ENCODE measurements around the gene IL12RB1. TPM values are rescaled to one million over a fixed set of nuclear protein-coding genes. Genes with fewer than 3 reads are reported as not detected.
A peak's percentile ranks its signal among the peaks of the same experiment; 100 is the strongest.

The IL12RB1 gene
- total and polyA plus RNA-seq, 5 experiments from 2014 or later: 17.5 to 32.9 (median 18.5) TPM

DNA sequence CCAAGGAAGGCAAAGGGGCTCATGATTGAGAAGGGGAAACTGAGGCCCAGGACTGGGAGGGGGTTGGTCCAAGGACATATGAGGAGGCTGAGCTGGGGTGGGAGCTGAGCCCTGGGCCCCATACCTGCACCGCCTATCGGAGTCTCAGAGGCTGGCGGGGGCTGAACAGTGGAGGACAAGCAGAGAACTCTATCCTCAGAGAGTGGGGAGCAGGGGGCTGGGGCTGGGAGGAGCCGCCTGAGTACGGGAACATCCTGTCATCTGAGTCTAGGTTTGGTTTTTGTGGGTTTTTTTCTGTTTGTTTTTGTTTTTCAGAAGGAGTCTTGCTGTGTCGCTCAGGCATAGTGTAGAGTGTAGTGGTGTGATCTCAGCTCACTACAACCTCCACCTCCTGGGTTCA, 72.5 kb downstream of the IL12RB1 start:
- Mint-ChIP-seq H3K27ac (peak overlapping the region; percentile 95 to 100 (median 98)), H3K36me3 (peaks cover 5 to 49% (median 28%) of the 10 kb centered on the region in 3 donors), H3K27me3 (no peaks in the 10 kb centered on the region), H3K4me1 (peaks cover 33 to 71% (median 66%) of the 10 kb centered on the region in 4 donors), H3K9me3 (no peaks in the 10 kb centered on the region), H3K4me3 (peak overlapping the region; percentile 61 to 95 (median 84))
- POLR2A ChIA-PET: interaction anchor here (1.1 to 14.4 kb wide), 10 partner anchors 10 to 267 kb away, joined by 4 to 267 read pairs (median 10); partner anchors contain the start of genes JAK3 and JUND
- ATAC-seq: peak; percentile 80 to 88
- peak; percentile 50 to 86 (median 70) for DNase-seq

GRCh38 chr19:18013210-18014111, 73.3 kb downstream of the IL12RB1 start:
- Mint-ChIP-seq H3K27ac (peak overlapping the region; percentile 95 to 100 (median 98)), H3K4me1 (peaks cover 35 to 75% (median 68%) of the 10 kb centered on the region in 4 donors), H3K4me3 (peak overlapping the region; percentile 61 to 95 (median 84)), H3K9me3 (no peaks in the 10 kb centered on the region), H3K36me3 (peaks cover 5 to 52% (median 28%) of the 10 kb centered on the region in 3 donors), H3K27me3 (no peaks in the 10 kb centered on the region)
- peak in 1 of 10 donors; percentile 26 for DNase-seq
- POLR2A ChIA-PET: interaction anchor here (0.6 to 14.4 kb wide), 13 partner anchors 10 to 271 kb away, joined by 3 to 267 read pairs (median 6); partner anchors contain the start of genes JAK3 and JUND
- peak; percentile 24 to 35 for ATAC-seq

DNA sequence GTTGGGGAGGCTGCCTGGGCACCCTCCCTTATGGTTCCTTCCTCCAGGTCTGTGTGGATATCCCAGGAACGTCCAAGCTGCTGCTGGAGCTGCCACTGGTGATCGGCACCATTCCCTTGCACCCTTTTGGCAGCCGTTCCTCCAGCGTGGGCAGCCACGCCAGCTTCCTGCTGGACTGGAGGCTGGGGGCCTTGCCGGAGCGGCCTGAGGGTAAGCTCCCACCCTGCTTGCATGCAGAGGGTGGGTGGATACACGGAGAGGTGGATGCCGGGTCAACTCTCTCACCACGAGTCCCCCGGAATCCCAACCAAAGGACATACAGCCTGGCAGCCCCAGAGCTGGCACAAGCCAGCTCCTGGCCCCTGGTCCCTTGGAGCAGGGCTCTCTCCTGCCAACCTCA, 76.6 kb downstream of the IL12RB1 start:
- Mint-ChIP-seq H3K36me3 (peaks cover 5 to 50% (median 22%) of the 10 kb centered on the region in 3 donors), H3K27ac (peak overlapping the region in 7 of 10 donors; percentile 22 to 95 (median 85)), H3K4me3 (peak overlapping the region in 7 of 10 donors; percentile 57 to 86 (median 81)), H3K9me3 (peaks cover 0 to 3% (median 0%) of the 10 kb centered on the region in 9 donors), H3K27me3 (no peaks in the 10 kb centered on the region), H3K4me1 (peaks cover 30 to 64% (median 55%) of the 10 kb centered on the region in 4 donors)
- no peak for ATAC-seq
- no peak for DNase-seq
- POLR2A ChIA-PET: interaction anchor here (0.6 to 14.4 kb wide), 11 partner anchors 8 to 270 kb away, joined by 3 to 267 read pairs (median 3); partner anchors contain the start of gene CCDC124

- H3K27me3 Mint-ChIP-seq: no peaks in the 10 kb centered on the region
These were observed 77.2 kb downstream of the IL12RB1 start for GRCh38 chr19:18009412-18010066.

More at GRCh38 chr19:18009412-18010066, 77.2 kb downstream of the IL12RB1 start:
- POLR2A ChIA-PET: interaction anchor here (0.6 to 14.4 kb wide), 10 partner anchors 8 to 271 kb away, joined by 3 to 267 read pairs (median 11); partner anchors contain the start of genes CCDC124 and JUND
- Mint-ChIP-seq H3K9me3 (peaks cover 0 to 3% (median 0%) of the 10 kb centered on the region in 9 donors), H3K27ac (peak overlapping the region; percentile 22 to 98 (median 94)), H3K36me3 (peaks cover 5 to 53% (median 22%) of the 10 kb centered on the region in 3 donors), H3K4me3 (peak overlapping the region; percentile 84 to 97 (median 90)), H3K4me1 (peaks cover 30 to 60% (median 49%) of the 10 kb centered on the region in 4 donors)
- ATAC-seq (no peak), DNase-seq (no peak)

Other genes with a start within 250 kb of the IL12RB1 start
- gene JAK3, start 239.0 kb downstream of the IL12RB1 start, total RNA-seq: 100 to 1,000 TPM; 120 to 122 TPM
- gene JAK3, start 239.0 kb downstream of the IL12RB1 start, polyA plus RNA-seq: 100 to 1,000 TPM in 2 of 3 donors, 10 to 100 TPM in 1; 78.7 to 122 (median 109) TPM
- 1,000 to 10,000 TPM; 2,924 to 2,989 TPM for gene RPL18A, start 227.0 kb downstream of the IL12RB1 start, total RNA-seq
- gene RPL18A, start 227.0 kb downstream of the IL12RB1 start, polyA plus RNA-seq: 1,000 to 10,000 TPM; 3,790 to 4,859 (median 4,546) TPM
- gene SLC5A5, start 215.0 kb downstream of the IL12RB1 start, total RNA-seq: 1 to 10 TPM; 2.4 to 2.6 TPM
- 1 to 10 TPM in 2 of 3 donors, under 1 TPM in 1; 0.39 to 2.2 (median 1.4) TPM for gene SLC5A5, start 215.0 kb downstream of the IL12RB1 start, polyA plus RNA-seq
- gene CCDC124, start 153.9 kb downstream of the IL12RB1 start, total RNA-seq: 10 to 100 TPM; 36.2 to 36.9 TPM
- 10 to 100 TPM; 36.4 to 53.6 (median 43.5) TPM for gene CCDC124, start 153.9 kb downstream of the IL12RB1 start, polyA plus RNA-seq
- not detected for gene KCNN1, start 119.8 kb downstream of the IL12RB1 start, total RNA-seq
- not detected for gene KCNN1, start 119.8 kb downstream of the IL12RB1 start, polyA plus RNA-seq
- gene ARRDC2, start 78.8 kb downstream of the IL12RB1 start, total RNA-seq: 100 to 1,000 TPM; 164 to 177 TPM
- gene ARRDC2, start 78.8 kb downstream of the IL12RB1 start, polyA plus RNA-seq: 10 to 100 TPM; 29.5 to 56.4 (median 36.1) TPM
- gene MAST3, start 10.8 kb upstream of the IL12RB1 start, total RNA-seq: 10 to 100 TPM; 44.7 to 44.8 TPM
- gene MAST3, start 10.8 kb upstream of the IL12RB1 start, polyA plus RNA-seq: 10 to 100 TPM in 2 of 3 donors, 1 to 10 TPM in 1; 9.4 to 15.7 (median 11.5) TPM
- gene PIK3R2, start 66.2 kb upstream of the IL12RB1 start, total RNA-seq: 10 to 100 TPM; 20.9 to 21.5 TPM
- gene PIK3R2, start 66.2 kb upstream of the IL12RB1 start, polyA plus RNA-seq: 10 to 100 TPM in 1 of 3 donors, 1 to 10 TPM in 2; 1.5 to 11.7 (median 3.6) TPM
- 10 to 100 TPM; 13.7 to 15.3 TPM for gene IFI30, start 86.9 kb upstream of the IL12RB1 start, total RNA-seq
- gene IFI30, start 86.9 kb upstream of the IL12RB1 start, polyA plus RNA-seq: 1 to 10 TPM; 3.3 to 7.1 (median 5.4) TPM
- 1 to 10 TPM; 5.8 to 7.0 TPM for gene MPV17L2, start 106.3 kb upstream of the IL12RB1 start, total RNA-seq
- gene MPV17L2, start 106.3 kb upstream of the IL12RB1 start, polyA plus RNA-seq: 10 to 100 TPM in 1 of 3 donors, 1 to 10 TPM in 2; 5.1 to 12.2 (median 9.4) TPM
- 1 to 10 TPM; 2.9 to 3.8 TPM for gene RAB3A, start 117.1 kb upstream of the IL12RB1 start, total RNA-seq
- 1 to 10 TPM; 1.3 to 2.3 (median 1.8) TPM for gene RAB3A, start 117.1 kb upstream of the IL12RB1 start, polyA plus RNA-seq
- gene PDE4C, start 139.5 kb upstream of the IL12RB1 start, total RNA-seq: not detected
- not detected for gene PDE4C, start 139.5 kb upstream of the IL12RB1 start, polyA plus RNA-seq
- 1 to 10 TPM; 7.4 to 8.4 TPM for gene IQCN, start 187.5 kb upstream of the IL12RB1 start, total RNA-seq
- under 1 TPM in 2 of 3 donors, not detected in 1; 0.06 to 0.15 TPM for gene IQCN, start 187.5 kb upstream of the IL12RB1 start, polyA plus RNA-seq
- 100 to 1,000 TPM; 181 to 189 TPM for gene JUND, start 194.7 kb upstream of the IL12RB1 start, total RNA-seq
- 100 to 1,000 TPM in 1 of 3 donors, 10 to 100 TPM in 2; 43.3 to 169 (median 69.1) TPM for gene JUND, start 194.7 kb upstream of the IL12RB1 start, polyA plus RNA-seq
- 10 to 100 TPM; 82.1 to 84.0 TPM for gene LSM4, start 236.1 kb upstream of the IL12RB1 start, total RNA-seq
- gene LSM4, start 236.1 kb upstream of the IL12RB1 start, polyA plus RNA-seq: 100 to 1,000 TPM; 162 to 198 (median 181) TPM